Neutrophil (primary cell): ENCODE data around the gene CCDC187.

ENCODE experiments used
- H3K27ac ChIP-seq: fragments of 200-600 bp; sonication (generic); 2 replicates; pipeline ENCODE4 v1.5.1; 2016; ENCODE audit warnings: mild to moderate bottlenecking, moderate library complexity
- H3K27me3 ChIP-seq: fragments of 200-600 bp; sonication (generic); 2 replicates; pipeline ENCODE4 v1.6.0; 2016; ENCODE audit warnings: mild to moderate bottlenecking
- H3K36me3 ChIP-seq: fragments of 200-600 bp; sonication (generic); 2 replicates; pipeline ENCODE4 v1.5.1; 2017
- H3K4me1 ChIP-seq, 2 experiments: fragments of 200-600 bp in 1 of 2; sonication (generic) in 1 of 2; 1 replicate in 1 of 2; 2 replicates in 1 of 2; pipeline versions ENCODE4 v1.5.1 to v1.6.1; 2013 to 2016; ENCODE audit warnings: low read depth in 1 of 2, low read length in 1 of 2, mild to moderate bottlenecking in 1 of 2, moderate library complexity in 1 of 2; ENCODE audit not compliant: control insufficient read depth in 1 of 2, insufficient read depth in 1 of 2
- H3K4me3 ChIP-seq, 2 experiments: fragments of 200-600 bp in 1 of 2; sonication (generic) in 1 of 2; 1 replicate in 1 of 2; 2 replicates in 1 of 2; pipeline ENCODE4 v1.5.1; 2013 to 2016; ENCODE audit warnings: low read depth in 1 of 2, low read length in 1 of 2, mild to moderate bottlenecking in 1 of 2, moderate library complexity in 1 of 2
- H3K9me3 ChIP-seq: fragments of 200-600 bp; sonication (generic); 2 replicates; pipeline ENCODE4 v1.5.1; 2016
- TF ChIP-seq, protein P1 (sequence below): fragments of 200-600 bp; sonication (generic); IDR thresholded peaks from 2 replicates; pipeline ENCODE4 v1.5.1; 2016; ENCODE audit warnings: antibody characterized with exemption

The CCDC187 gene

DNA sequence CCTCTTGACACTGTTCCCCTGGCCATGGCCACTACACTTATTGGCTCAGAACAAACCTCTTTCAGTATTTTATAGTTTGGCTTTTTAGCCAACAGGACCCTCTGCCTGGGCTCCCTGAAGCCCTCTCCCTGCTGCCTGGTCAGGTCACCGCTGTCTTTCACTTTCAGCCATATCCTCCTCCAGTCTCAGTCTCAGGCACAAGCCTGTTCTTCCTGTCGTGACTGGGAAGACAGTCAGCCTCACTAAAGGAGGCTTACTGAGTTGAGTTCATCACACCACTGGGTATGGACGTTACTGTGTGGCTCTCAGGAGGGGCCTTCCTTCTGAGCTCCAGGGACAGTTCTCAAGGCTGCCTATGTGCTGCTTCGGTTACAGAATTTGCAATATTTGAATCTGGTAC is 60.3 kb downstream of the CCDC187 start:
- peaks cover 12 to 16% of the 10 kb centered on the region in 2 experiments for H3K4me1 ChIP-seq
- H3K36me3 ChIP-seq, result no peaks in the 10 kb centered on the region
- H3K27ac ChIP-seq, result no peak overlapping the region

GRCh38 chr9:136242918-136243525 is 60.9 kb downstream of the CCDC187 start:
- no peaks in the 10 kb centered on the region for H3K36me3 ChIP-seq
- peaks cover 12 to 16% of the 10 kb centered on the region in 2 experiments for H3K4me1 ChIP-seq
- peaks cover 7% of the 10 kb centered on the region for H3K27me3 ChIP-seq
- TF ChIP-seq, protein P1, sequence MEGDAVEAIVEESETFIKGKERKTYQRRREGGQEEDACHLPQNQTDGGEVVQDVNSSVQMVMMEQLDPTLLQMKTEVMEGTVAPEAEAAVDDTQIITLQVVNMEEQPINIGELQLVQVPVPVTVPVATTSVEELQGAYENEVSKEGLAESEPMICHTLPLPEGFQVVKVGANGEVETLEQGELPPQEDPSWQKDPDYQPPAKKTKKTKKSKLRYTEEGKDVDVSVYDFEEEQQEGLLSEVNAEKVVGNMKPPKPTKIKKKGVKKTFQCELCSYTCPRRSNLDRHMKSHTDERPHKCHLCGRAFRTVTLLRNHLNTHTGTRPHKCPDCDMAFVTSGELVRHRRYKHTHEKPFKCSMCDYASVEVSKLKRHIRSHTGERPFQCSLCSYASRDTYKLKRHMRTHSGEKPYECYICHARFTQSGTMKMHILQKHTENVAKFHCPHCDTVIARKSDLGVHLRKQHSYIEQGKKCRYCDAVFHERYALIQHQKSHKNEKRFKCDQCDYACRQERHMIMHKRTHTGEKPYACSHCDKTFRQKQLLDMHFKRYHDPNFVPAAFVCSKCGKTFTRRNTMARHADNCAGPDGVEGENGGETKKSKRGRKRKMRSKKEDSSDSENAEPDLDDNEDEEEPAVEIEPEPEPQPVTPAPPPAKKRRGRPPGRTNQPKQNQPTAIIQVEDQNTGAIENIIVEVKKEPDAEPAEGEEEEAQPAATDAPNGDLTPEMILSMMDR, result no peak
- H3K27ac ChIP-seq, result no peak overlapping the region
- no peak overlapping the region for H3K4me3 ChIP-seq
- no peaks in the 10 kb centered on the region for H3K9me3 ChIP-seq

More for the DNA sequence above, 60.3 kb downstream of the CCDC187 start:
- TF ChIP-seq, protein P1, result no peak
- Histone ChIP-seq H3K27me3 (peaks cover 7% of the 10 kb centered on the region), H3K9me3 (no peaks in the 10 kb centered on the region), H3K4me3 (no peak overlapping the region)

- H3K36me3 ChIP-seq, result no peaks in the 10 kb centered on the region
- TF ChIP-seq, protein P1, result no peak
- no peak overlapping the region for H3K4me3 ChIP-seq
- H3K9me3 ChIP-seq, result no peaks in the 10 kb centered on the region
- H3K27me3 ChIP-seq, result peaks cover 7% of the 10 kb centered on the region
- peaks cover 15 to 16% of the 10 kb centered on the region in 2 experiments for H3K4me1 ChIP-seq
- no peak overlapping the region for H3K27ac ChIP-seq
Observed at GRCh38 chr9:136242248-136242647, 61.6 kb downstream of the CCDC187 start.

- H3K9me3 ChIP-seq, result no peaks in the 10 kb centered on the region
- peaks cover under 1% of the 10 kb centered on the region for H3K27me3 ChIP-seq
- H3K4me3 ChIP-seq, result no peak overlapping the region
- H3K27ac ChIP-seq, result no peak overlapping the region
- H3K36me3 ChIP-seq, result no peaks in the 10 kb centered on the region
- TF ChIP-seq, protein P1, result no peak
- peaks cover 15 to 16% of the 10 kb centered on the region in 2 experiments for H3K4me1 ChIP-seq
Observed at GRCh38 chr9:136241542-136241941, 62.4 kb downstream of the CCDC187 start.

- Histone ChIP-seq H3K4me3 (no peak overlapping the region), H3K9me3 (no peaks in the 10 kb centered on the region), H3K27ac (no peak overlapping the region), H3K27me3 (no peaks in the 10 kb centered on the region), H3K36me3 (no peaks in the 10 kb centered on the region), H3K4me1 (peaks cover 13% of the 10 kb centered on the region in 2 experiments)
- TF ChIP-seq, protein P1, result no peak
Observed at GRCh38 chr9:136240941-136241340, 63.0 kb downstream of the CCDC187 start.
